Cerebellar nuclear complex (tissue), 1 donor: Measurements from ENCODE around the gene OSBPL6.
"Not testable (repeated sequence)": the region's sequence is repeated elsewhere in the genome, so short reads cannot be mapped to it uniquely, and the experiment has no call there.

Source experiments
- DNase-seq, 2 experiments: peaks; one replicate each; lab custom pipeline; 2025; lab: John Stamatoyannopoulos, UW

OSBPL6 gene

DNA sequence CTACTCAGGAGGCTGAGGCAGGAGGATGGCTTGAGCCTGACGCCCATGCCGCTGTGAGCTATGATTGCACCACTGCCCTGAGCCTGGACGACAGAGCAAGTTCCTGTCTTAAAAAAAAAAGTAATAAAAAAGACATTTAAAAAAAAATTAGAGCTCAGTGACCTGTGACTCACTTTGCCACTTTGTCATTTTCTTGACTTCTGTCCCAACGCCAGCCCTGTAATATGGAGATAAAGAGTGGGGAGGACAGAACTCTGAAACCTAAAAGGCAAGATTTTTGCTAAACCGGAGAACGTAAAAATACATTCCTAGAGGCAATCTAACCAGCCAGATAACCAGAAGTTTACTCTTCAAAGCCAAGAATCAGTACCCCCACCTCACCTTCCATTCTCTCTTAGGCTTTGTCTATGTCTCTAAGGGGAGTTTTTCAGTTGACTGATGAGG, 207.7 kb downstream of the OSBPL6 start:
- no peak for DNase-seq

- no peak for DNase-seq
Measured at GRCh38 chr2:178403671-178404306, 209.5 kb downstream of the OSBPL6 start.

DNA sequence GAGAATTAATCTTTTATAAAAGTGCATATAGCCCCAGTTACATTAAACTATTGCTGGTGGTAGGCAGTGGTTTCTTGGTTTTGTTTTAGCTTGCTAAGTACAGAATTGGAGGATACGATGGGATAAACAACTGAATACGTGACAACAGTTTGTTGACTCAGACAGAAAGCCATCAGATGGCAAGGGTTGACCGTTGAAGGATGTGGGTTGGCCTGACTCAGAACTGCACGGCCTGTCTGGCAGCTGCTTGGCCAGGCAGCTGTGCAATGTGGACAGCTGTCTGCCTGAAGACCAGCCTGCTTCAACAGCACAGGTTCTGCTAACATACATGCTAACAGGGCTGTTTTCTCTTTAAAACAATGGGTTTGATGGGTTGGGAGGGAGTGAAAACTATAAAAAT, 210.1 kb downstream of the OSBPL6 start:
- no peak for DNase-seq

GRCh38 chr2:178409261-178409660, 214.9 kb downstream of the OSBPL6 start:
- no peak for DNase-seq

DNA sequence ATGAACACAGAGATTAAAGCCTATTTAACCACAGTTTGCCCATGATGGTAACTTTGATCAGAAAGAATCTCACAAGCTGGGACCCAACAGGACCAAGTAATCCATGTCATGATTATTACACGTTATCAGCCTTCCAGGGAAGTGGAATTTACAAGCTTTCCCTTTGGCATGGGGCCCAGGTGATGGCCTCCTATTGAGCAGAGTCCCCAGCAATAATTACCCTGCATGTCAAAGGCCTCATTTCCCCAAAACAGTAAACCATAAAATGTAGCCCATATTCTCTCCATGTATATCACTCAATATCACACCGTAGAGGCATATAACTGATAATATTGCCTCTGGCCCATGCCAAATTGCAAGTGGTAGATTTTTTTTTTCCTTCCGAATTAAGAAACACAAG, 217.7 kb downstream of the OSBPL6 start:
- DNase-seq: no peak

DNA sequence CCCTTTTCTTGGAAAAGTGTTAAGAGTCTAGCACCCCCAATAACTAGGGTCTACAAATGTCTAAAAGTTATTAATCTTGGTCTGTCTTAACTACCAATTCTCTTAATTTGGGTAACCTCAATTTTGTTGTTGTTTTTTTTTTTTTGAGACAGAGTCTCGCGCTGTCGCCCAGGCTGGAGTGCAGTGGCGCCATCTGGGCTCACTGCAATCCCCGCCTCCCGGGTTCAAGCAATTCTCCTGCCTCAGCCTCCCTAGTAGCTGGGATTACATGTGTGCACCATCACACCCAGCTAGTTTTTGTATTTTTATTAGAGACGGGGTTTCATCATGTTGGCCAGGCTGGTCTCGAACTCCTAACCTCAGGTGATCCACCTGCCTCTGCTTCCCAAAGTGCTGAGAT, 218.1 kb downstream of the OSBPL6 start:
- not testable (repeated sequence) for DNase-seq

DNA sequence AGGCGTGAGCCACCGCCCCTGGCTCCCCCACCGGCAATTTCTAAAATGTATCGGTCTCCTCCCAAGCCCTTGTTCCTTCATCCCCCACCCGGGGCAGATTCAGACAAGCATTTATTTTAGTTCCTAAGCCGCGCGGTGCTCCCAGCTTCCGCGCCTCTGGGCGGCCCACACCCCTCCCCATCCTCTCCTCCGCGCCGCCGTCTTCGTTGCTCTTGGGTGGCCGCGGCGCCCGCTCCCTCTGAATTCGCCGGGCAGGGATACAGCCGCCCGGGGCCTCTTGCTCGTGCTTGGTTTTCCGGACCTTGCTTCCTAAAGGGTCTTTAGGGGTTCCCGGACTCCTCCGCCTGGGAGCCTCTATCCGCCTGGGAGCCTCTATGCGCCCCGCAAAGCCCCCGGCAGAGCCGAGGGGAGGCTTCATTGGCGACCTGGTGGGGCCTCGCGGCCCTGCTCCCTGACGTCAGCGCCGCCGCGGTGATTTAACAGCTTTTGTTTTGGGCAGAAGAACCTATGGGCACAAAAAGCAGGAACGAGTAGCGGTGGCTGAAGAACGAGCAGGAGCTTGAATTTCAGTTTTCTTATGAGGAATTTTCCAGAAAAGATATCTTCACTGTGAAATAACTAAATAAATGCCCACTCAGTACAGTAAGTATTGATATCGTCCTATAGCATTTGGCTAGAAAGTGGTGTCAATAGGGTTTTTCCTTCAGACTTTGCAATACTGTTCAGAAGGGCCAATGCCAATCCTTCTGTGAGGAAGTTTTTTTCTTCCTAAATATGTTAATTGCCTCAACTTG, 219.4 kb downstream of the OSBPL6 start:
- DNase-seq: peak in 1 of 2 experiments; percentile 43

DNA sequence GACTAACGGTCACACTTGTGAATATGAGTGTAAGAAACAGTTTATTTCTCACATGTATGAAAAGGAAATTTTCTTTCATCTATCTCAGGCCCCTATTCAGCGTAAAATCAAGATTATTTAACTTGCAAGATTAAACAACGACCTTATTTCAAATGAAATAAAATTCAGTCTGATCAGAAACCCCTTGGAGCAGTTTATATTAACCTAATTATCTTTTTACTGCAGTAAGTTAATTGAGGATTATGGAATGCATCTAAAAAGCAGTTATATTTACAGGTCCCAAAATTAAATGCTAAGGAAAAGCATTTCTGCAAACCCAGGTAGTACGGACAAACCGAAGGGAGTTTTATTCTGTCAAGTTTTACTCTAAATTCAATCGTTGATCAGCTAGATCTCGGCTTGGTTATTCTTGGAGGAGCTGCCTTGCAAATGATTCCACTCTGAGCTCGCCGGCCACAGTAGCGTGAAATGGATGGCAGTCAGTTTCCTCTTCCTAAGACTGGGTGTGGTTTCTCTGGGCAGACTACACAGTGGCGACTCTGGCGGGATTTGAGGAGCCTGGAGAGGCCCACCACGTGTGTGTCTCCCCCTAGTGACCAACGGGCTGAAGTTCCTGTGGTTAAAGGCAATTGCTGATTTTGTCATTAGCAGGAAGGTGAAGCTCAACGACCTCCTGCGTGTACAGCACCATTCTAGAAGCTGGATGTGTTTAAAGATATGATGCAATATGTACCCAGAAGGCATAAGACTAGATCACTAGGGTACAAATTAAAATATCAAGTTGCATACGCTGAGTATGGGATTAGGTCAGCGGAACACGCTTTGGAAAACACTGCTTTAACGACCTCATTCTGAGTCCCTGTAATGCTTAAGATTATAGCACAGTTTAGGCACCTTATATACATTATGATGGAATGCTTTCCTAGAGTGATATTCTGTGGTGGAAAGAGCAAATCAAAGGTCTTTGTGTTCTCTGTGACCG, 220.2 kb downstream of the OSBPL6 start:
- peak; percentile 67 to 80 for DNase-seq

DNA sequence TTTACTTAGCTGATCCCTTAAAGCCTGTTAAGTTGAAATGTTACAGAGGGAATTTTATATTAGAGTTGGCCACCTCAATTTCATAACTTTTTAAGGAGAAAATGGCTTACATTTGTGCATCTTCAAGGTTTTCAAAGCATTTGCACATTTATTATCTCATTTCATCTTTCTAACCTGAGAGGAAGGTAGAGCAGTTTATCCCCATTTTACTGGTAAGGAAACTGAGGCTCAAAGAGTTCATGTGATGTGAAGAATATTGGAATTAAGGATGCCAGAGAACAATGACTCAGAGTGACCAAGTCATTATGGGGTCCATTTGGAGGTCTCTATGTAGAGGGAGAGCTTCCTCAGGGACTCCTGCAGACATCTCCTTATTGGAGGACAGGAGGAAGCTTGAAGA, 221.7 kb downstream of the OSBPL6 start:
- no peak for DNase-seq

DNA sequence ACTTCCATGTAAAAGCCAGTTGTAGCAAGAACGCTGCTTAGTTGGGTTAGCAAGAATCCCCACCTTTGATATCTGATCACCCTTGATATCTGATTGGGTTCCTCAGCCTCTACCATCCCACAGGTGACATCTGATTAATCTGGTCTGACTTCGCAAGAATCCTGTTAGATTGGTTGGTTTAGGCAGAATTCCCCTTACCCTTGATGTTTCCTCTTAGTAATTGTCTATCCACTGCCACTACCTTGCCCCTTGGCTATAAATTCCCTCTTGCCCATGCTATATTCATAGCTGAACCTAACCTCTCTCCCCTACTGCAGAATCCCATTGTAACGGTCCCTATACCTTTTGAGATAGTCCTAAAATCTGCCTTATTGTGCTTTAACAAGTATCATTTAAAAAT, 223.6 kb downstream of the OSBPL6 start:
- no peak for DNase-seq

DNA sequence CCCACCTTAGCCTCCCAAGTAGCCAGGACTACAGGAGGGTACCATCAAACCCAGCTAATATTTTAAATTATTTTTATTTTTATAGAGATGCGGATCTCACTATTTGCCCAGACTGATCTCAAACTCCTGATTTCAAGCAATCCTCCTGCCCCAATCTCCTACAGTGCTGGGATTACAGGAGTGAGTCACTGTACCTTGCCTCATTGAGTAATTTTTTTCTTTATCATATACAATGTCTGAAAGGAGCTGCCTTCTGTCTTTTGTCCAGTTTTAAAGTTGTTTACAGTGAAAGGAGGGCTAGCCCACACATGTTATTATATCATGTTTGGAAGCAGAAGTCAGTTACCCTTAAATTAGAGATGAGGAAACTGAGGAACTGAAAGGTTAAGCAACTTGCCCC, 224.1 kb downstream of the OSBPL6 start:
- no peak for DNase-seq

GRCh38 chr2:178419123-178419522, 224.8 kb downstream of the OSBPL6 start:
- DNase-seq: no peak

DNA sequence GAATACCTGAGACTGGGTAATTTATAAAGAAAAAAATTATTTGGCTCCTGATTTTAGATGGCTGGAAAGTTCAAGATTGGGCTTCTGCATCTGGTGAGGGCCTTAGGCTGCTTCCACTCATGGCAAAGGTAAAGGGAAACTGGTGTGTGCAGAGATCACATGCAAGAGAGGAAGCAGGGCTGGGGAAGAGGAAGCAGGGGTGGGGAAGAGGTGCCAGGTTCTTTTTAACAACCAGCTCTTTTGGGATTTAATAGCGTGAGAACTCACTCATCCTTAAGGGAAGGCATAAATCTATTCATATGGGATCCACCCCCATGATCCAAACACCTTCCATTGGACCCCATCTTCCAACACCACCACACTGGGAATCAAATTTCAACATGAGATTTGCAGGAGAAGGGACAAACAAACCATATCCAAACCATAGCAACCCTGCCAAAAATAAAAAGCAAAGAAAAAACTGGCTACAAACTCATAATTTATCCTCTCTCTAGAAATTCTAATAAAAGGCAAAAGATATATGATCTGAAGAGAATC, 226.2 kb downstream of the OSBPL6 start:
- no peak for DNase-seq

DNA sequence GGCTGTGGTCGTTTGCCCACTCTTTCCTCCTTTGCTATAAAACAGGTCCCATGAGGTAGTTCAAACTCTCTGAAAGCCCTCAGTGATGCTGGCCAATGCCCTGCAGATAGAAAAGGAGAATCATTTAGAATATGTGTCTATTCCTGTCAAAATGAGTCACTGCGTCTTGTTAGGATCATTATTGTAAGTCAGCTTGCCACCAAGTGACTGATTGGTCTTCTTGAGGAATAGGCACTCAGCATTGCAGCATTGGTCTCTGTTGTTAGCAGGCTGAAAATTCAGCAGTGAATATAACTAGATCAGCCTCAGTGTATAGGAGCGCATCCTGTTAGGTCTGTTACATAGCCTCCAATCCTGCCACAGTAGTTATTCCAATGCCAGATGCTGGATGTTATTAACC, 227.8 kb downstream of the OSBPL6 start:
- no peak for DNase-seq

DNA sequence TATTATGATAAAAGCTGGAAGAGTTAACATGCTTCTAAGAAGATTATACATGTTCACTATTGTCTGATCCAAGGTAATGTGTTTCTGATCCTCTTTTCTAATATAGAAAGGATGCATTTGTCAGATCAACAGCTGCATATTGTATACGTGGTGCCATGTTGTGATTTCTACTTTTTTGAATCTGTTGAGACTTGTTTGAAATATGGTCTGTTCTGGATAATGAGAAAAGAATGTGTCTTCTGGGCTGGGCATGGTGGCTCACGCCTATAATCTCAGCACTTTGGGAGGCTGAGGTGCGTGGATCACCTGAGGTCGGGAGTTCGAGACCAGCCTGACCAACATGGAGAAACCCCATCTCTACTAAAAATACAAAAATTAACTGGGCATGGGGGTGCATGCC, 229.4 kb downstream of the OSBPL6 start:
- not testable (repeated sequence) for DNase-seq

DNA sequence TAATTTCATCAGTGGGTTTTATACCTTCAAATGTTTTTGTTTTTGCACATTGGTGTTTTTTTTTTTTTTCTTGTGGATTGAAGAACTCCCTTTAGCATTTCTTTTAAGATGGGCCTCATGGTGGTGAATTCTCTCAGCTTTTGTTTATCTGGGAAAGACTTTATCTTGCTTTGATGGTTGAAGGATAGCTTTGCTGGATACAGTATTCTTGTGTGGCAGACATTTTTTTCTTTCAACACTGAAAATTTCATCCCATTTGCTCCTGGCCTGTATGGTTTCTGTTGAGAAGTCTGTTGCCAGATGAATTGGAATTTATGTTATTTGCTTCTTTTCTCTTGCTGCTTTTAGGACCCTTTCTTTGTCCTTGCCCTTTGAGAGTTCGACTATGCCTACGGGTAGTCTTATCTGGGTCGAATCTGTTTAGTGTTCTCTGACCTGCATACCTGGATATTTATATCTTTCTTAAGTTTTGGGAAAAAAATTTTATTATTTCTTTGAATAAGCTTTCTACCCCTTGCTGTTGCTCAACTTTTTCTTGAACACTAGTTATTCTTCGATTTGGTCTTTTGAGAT, 231.0 kb downstream of the OSBPL6 start:
- no peak for DNase-seq

DNA sequence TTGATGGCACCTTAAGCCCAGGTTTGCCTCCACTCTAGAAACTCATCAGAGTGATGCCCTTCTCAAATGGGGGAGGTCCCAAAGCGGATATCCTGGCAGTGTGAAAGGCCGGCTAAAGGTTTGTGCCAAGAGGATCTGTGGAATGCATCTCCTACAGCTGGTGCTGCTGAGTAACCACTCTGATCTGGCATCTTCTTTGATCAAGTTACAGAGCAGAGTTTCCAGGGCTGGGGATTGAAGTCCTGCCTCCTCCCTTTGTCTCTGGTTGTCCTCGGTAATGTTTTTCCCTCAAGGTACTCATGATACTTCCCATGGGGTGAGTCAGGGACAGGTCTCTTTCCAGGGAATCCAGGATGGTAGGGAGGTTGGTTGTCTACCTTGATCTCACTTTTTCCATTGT, 232.1 kb downstream of the OSBPL6 start:
- DNase-seq: no peak

DNA sequence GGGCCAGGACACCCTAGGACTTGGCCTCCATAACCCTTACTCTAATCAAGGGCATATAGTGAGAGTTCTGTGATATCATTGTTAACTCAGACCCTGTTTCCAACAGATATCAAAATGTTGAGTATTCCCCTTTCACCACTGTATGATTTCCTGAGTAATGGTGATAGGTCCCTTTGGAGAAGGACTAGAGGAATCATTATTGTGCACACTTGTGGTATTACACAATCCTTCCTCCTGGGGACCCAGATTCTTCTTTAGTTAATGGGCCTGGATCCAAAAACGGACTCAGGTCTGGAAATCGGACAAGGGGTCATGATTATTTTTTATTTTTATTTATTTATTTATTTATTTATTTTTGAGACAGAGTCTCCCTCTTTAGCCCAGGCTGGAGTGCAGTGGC, 233.1 kb downstream of the OSBPL6 start:
- no peak for DNase-seq

DNA sequence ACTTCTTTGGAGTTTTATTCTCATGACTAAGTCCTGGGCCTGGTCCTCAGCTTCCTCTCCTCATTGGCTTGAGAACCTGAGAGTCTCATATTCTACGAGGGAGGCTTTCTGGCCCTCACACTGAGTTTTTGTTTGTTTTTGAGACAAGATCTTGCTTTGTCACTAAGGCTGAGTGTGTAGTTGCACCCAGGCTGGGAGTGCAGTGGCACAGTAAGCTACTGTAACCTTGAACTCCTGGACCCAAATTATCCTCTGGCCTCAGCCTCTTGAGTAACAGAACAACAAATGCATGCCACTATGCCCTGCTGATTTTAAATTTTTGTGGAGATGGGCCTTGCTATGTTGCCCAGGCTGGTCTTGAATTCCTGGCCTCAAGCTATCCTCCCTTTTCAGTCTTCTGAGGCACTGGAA, 234.1 kb downstream of the OSBPL6 start:
- no peak for DNase-seq

- DNase-seq: no peak
Measured at GRCh38 chr2:178429336-178429735, 235.0 kb downstream of the OSBPL6 start.

- no peak for DNase-seq
Measured at GRCh38 chr2:178436662-178437061, 242.3 kb downstream of the OSBPL6 start.

DNA sequence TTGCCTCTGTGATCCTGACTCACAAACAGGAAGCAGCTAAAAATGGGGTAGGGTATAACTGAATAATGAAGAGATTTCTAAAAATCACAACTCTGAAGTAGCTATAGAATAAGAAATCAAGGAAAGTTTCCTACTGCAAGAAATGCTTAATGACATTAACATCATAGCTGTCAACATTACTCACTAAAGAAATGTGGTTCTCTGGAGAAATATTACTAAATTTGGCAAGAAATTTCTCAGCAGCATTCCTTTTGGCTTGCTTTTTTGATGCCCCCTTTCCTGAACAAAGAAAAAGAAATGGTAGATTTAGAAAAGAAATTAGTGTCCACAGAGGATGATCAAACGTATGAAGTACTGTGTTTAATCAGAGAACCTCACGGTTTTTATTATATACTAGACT, 247.1 kb downstream of the OSBPL6 start:
- DNase-seq: no peak
